Natural killer cell (primary cell): ENCODE results near the gene AATK. TPM values are rescaled to one million over a fixed set of nuclear protein-coding genes. Genes with fewer than 3 reads are reported as not detected.

ENCODE experiments used
- ATAC-seq, 3 donors: fragments of 150-1000 bp in 2 of 3; fragments of 200-7000 bp in 1 of 3; cut with Tn5 transposase; 1 replicate in 1 of 3; 2 replicates in 2 of 3; pipeline ENCODE4 v1.10.0; 2021; ENCODE audit warnings: mild to moderate bottlenecking in 2 of 3, moderate library complexity in 2 of 3
- DNase-seq, 2 donors: peaks; one replicate each; pipeline versions ENCODE4 v3.0.0 to v3.0.0-alpha.2; 2013 to 2021; ENCODE audit warnings: mixed read lengths in 1 of 2
- H3K27ac ChIP-seq: one replicate; pipeline ENCODE4 v1.5.1; 2013; ENCODE audit warnings: mild to moderate bottlenecking, low read length
- H3K27me3 ChIP-seq: one replicate; pipeline ENCODE4 v1.6.1; 2013; ENCODE audit warnings: low read length; ENCODE audit not compliant: control insufficient read depth, insufficient read depth
- H3K36me3 ChIP-seq: one replicate; pipeline ENCODE4 v1.6.1; 2013; ENCODE audit warnings: low read length; ENCODE audit not compliant: control insufficient read depth, insufficient read depth
- H3K4me1 ChIP-seq: one replicate; pipeline ENCODE4 v1.6.1; 2013; ENCODE audit warnings: low read length; ENCODE audit not compliant: control insufficient read depth, insufficient read depth
- H3K4me3 ChIP-seq: one replicate; pipeline ENCODE4 v1.5.1; 2013; ENCODE audit warnings: low read length
- H3K9me3 ChIP-seq: one replicate; pipeline ENCODE4 v1.6.1; 2013; ENCODE audit warnings: low read length; ENCODE audit not compliant: control insufficient read depth, insufficient read depth
- H3K27ac Mint-ChIP-seq, 2 donors: one replicate each; pipeline ENCODE4 v1.8.0; 2022; ENCODE audit warnings: mild to moderate bottlenecking in 2 of 2, mixed read lengths in 2 of 2, moderate library complexity in 1 of 2
- H3K27me3 Mint-ChIP-seq, 2 donors: one replicate each; pipeline ENCODE4 v1.8.0; 2022; ENCODE audit warnings: low read depth in 2 of 2, mixed read lengths in 2 of 2
- H3K36me3 Mint-ChIP-seq: one replicate; pipeline ENCODE4 v1.8.0; 2022; ENCODE audit warnings: mixed read lengths
- H3K4me1 Mint-ChIP-seq, 2 donors: one replicate each; pipeline ENCODE4 v1.8.0; 2022; ENCODE audit warnings: mixed read lengths in 2 of 2
- H3K4me3 Mint-ChIP-seq: one replicate; pipeline ENCODE4 v1.8.0; 2022; ENCODE audit warnings: mild to moderate bottlenecking, moderate library complexity, mixed read lengths
- H3K9me3 Mint-ChIP-seq, 2 donors: one replicate each; pipeline ENCODE4 v1.8.0; 2022; ENCODE audit warnings: mixed read lengths in 2 of 2
- WGBS: methylation state at CpG from one replicate; pipeline ENCODE4 v1.1.7; 2013; ENCODE audit warnings: missing lambda C conversion rate; ENCODE audit not compliant: insufficient coverage; 5-methylcytosine and 5-hydroxymethylcytosine counted together
- intact Hi-C: fragments of 100-400 bp; cut with micrococcal nuclease; formaldehyde crosslinking; loops from one replicate; pipeline ENCODE4 v1.14.2; 2022
- total RNA-seq, 4 donors: library from RNA; stranded (reverse); fragments of 120-200 nt in 1 of 4; gene quantifications; one replicate each; pipeline versions ENCODE4 v1.2.3 to v1.2.4, GENCODE V29; 2013 to 2022
- TF ChIP-seq, protein P1 (sequence below): fragments of 200-600 bp; IDR thresholded peaks from one replicate; pipeline ENCODE4 v1.8.0; 2022; ENCODE audit warnings: antibody characterized with exemption

AATK gene
- total RNA-seq, 3 donors from 2014 or later (not counting 1 experiment from before 2014, with no cell fraction given) = 8.5 to 13.7 (median 10.4) TPM

DNA sequence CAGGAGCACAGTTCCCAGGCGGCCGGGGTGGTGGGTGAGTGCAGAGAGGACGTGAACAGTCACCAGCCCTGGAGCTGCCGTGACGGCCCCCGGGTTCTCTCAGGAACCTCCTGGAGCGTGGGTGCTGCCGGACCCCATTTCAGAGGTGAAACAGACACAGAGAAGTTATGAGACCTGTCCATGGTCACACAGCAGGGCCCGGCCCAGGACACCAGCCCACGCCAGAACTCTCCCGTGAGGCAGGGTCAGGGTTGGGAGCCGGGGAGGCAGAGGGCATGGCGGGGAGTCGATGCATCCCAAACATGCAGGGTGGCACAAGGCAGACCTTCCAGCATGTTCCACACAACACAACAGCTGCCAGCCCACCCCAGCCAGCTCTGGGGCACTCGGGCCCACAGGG is 4.5 kb downstream of the AATK start:
- TF ChIP-seq, protein P1, sequence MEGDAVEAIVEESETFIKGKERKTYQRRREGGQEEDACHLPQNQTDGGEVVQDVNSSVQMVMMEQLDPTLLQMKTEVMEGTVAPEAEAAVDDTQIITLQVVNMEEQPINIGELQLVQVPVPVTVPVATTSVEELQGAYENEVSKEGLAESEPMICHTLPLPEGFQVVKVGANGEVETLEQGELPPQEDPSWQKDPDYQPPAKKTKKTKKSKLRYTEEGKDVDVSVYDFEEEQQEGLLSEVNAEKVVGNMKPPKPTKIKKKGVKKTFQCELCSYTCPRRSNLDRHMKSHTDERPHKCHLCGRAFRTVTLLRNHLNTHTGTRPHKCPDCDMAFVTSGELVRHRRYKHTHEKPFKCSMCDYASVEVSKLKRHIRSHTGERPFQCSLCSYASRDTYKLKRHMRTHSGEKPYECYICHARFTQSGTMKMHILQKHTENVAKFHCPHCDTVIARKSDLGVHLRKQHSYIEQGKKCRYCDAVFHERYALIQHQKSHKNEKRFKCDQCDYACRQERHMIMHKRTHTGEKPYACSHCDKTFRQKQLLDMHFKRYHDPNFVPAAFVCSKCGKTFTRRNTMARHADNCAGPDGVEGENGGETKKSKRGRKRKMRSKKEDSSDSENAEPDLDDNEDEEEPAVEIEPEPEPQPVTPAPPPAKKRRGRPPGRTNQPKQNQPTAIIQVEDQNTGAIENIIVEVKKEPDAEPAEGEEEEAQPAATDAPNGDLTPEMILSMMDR = no peak
- Mint-ChIP-seq H3K36me3 (no peaks in the 10 kb centered on the region), H3K4me1 (peaks cover 4 to 18% of the 10 kb centered on the region in 2 donors), H3K4me3 (peak overlapping the region; percentile 28), H3K27ac (no peak overlapping the region), H3K9me3 (no peaks in the 10 kb centered on the region), H3K27me3 (peaks cover 0 to 4% of the 10 kb centered on the region in 2 donors)
- ATAC-seq = no peak
- H3K4me3 ChIP-seq = no peak overlapping the region
- 93% methylated on average over 13 of the region's 15 CpGs for WGBS
- H3K27ac ChIP-seq = no peak overlapping the region
- H3K9me3 ChIP-seq = no peaks in the 10 kb centered on the region
- intact Hi-C loops = no loop called here
- no peaks in the 10 kb centered on the region for H3K36me3 ChIP-seq
- no peak for DNase-seq
- H3K27me3 ChIP-seq = peaks cover 14% of the 10 kb centered on the region
- peaks cover 29% of the 10 kb centered on the region for H3K4me1 ChIP-seq

DNA sequence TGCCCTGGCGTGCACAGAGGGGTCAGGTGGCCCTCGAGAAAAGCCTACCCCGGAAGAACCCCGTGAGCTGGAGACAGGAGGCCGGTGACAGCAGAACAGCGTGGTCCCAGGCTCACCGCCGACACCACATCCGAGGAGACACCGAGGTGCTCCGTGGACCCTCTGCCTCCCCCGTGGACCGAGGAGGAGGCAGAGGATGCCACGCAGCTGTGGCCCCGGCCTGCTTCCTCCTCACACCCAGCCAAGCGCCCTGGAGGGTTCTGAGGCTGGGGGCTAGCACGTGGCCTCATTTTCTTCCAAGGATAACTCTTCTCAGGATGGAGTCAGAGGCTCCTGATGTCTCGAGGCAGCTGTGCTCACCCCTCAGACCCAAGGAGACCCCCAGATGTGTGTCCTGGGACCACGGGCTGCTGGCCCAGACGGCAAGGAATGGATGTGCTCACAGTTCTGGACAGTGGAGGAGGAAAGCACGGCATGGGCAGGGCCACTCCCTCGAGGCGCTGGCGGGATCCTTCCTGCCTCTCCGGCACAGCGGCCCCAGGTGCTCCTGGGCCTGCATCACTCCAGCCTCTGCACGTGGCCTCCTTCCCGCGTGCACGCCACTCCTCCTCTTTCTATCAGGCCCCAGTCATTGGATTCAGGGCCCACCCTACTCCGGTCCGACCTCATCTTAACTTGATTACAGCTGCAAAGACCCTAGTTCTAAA is 5.1 kb downstream of the AATK start:
- Histone ChIP-seq H3K9me3 (no peaks in the 10 kb centered on the region), H3K4me1 (peaks cover 29% of the 10 kb centered on the region), H3K36me3 (no peaks in the 10 kb centered on the region), H3K27me3 (peaks cover 12% of the 10 kb centered on the region), H3K27ac (peak overlapping the region; percentile 52), H3K4me3 (peak overlapping the region; percentile 48)
- ATAC-seq (peak; percentile 25 to 60 (median 35)), DNase-seq (no peak)
- Mint-ChIP-seq H3K27me3 (peaks cover 0 to 4% of the 10 kb centered on the region in 2 donors), H3K4me3 (peak overlapping the region; percentile 92), H3K27ac (peak overlapping the region; percentile 71 to 90), H3K9me3 (no peaks in the 10 kb centered on the region), H3K36me3 (no peaks in the 10 kb centered on the region), H3K4me1 (peaks cover 4 to 18% of the 10 kb centered on the region in 2 donors)
- 61% methylated on average over 32 of the region's 32 CpGs for WGBS
- TF ChIP-seq, protein P1 = no peak
- intact Hi-C loops = no loop called here

DNA sequence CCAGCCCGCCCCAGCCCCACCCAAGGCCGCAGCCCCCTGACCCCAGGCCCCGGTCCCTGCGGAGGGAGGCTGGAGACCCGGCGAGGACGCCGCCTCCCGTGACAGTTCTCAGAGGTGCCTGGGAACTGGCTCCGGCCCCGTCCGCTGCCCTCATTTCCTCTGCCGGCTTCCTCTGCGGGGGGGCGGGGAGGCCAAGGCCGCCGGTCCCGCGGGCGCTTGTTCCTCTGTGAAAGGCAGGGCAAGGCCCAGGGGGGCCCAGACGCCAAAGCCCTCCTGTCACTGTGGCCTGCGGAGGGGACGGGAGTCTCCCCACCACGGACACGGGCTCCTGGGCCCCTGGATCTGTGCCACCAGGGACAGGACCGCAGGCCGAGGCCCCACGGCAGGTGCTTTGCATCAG is 5.7 kb downstream of the AATK start:
- Histone ChIP-seq H3K27ac (peak overlapping the region; percentile 52), H3K36me3 (no peaks in the 10 kb centered on the region), H3K4me3 (peak overlapping the region; percentile 48), H3K9me3 (no peaks in the 10 kb centered on the region), H3K27me3 (peaks cover 8% of the 10 kb centered on the region), H3K4me1 (peaks cover 24% of the 10 kb centered on the region)
- WGBS = 3% methylated on average over 28 of the region's 28 CpGs
- Mint-ChIP-seq H3K9me3 (no peaks in the 10 kb centered on the region), H3K4me3 (peak overlapping the region; percentile 92), H3K36me3 (no peaks in the 10 kb centered on the region), H3K4me1 (peaks cover 4 to 18% of the 10 kb centered on the region in 2 donors), H3K27me3 (peaks cover 0 to 4% of the 10 kb centered on the region in 2 donors), H3K27ac (peak overlapping the region; percentile 71 to 90)
- TF ChIP-seq, protein P1 = no peak
- intact Hi-C loops = no loop called here
- DNase-seq (peak in 1 of 2 donors; percentile 47), ATAC-seq (peak; percentile 72 to 86 (median 76))
